Measurements from ENCODE around the gene TFF2. TPM values are rescaled to one million over a fixed set of nuclear protein-coding genes. Genes with fewer than 3 reads are reported as not detected.

Gene TFF2
- polyA plus RNA-seq, 1 of the 3 experiments (the other 2 are of a cell fraction): not detected

- H3K4me1 ChIP-seq (ENCODE audit: control insufficient read depth in 1 of 2, insufficient read depth in 2 of 2, low read depth in 1 of 2, low read length in 1 of 2): no peaks in the 10 kb centered on the region
- no peaks in the 10 kb centered on the region for H3K9me2 ChIP-seq
- H3K4me2 ChIP-seq: no peak overlapping the region
- H3F3A ChIP-seq (replicated peaks; ENCODE audit: insufficient read depth): no peaks in the 10 kb centered on the region
- CTCF ChIA-PET: no interaction called here
- no peaks in the 10 kb centered on the region for H3K79me2 ChIP-seq (ENCODE audit: insufficient read depth)
- TF ChIP-seq RCOR1 (IDR thresholded peaks at IDR 0.05; ENCODE audit: low read length): no peak
- TF ChIP-seq TAF1 (IDR thresholded peaks at IDR 0.05; ENCODE audit: borderline replicate concordance, low read depth, low read length): no peak
- H3K9me3 ChIP-seq: no peaks in the 10 kb centered on the region
- WGBS (ENCODE audit: low lambda C conversion rate): 61% methylated on average over 18 of the region's 24 CpGs
- DNase-seq: no peak
- H3K4me3 ChIP-seq (ENCODE audit: low read depth in 2 of 2, low read length in 1 of 2): no peak overlapping the region
- POLR2A ChIA-PET: no interaction called here
- H2AFZ ChIP-seq (ENCODE audit: low read depth): no peak overlapping the region
- no peaks in the 10 kb centered on the region for H3K27me3 ChIP-seq (ENCODE audit: insufficient read depth)
- H3K9ac ChIP-seq: no peak overlapping the region
- H4K20me1 ChIP-seq (ENCODE audit: insufficient read depth): no peaks in the 10 kb centered on the region
- H3K36me3 ChIP-seq (replicated peaks in 1 of 2; ENCODE audit: control insufficient read depth in 1 of 2, insufficient read depth in 2 of 2, low read length in 1 of 2): no peaks in the 10 kb centered on the region
- no peak overlapping the region for H3K27ac ChIP-seq (ENCODE audit: low read depth in 2 of 2, low read length in 1 of 2)
Observed at GRCh38 chr21:42377211-42377950, 26.6 kb upstream of the TFF2 start.

GRCh38 chr21:42376338-42376982, 25.7 kb upstream of the TFF2 start:
- H3K9ac ChIP-seq: no peak overlapping the region
- no peaks in the 10 kb centered on the region for H3K36me3 ChIP-seq (replicated peaks in 1 of 2; ENCODE audit: control insufficient read depth in 1 of 2, insufficient read depth in 2 of 2, low read length in 1 of 2)
- no peaks in the 10 kb centered on the region for H3K79me2 ChIP-seq (ENCODE audit: insufficient read depth)
- no peak overlapping the region for H2AFZ ChIP-seq (ENCODE audit: low read depth)
- H3K27ac ChIP-seq (ENCODE audit: low read depth in 2 of 2, low read length in 1 of 2): no peak overlapping the region
- no peaks in the 10 kb centered on the region for H3K27me3 ChIP-seq (ENCODE audit: insufficient read depth)
- H3F3A ChIP-seq (replicated peaks; ENCODE audit: insufficient read depth): no peaks in the 10 kb centered on the region
- no peak overlapping the region for H3K4me2 ChIP-seq
- no peaks in the 10 kb centered on the region for H3K9me2 ChIP-seq
- H3K4me1 ChIP-seq (ENCODE audit: control insufficient read depth in 1 of 2, insufficient read depth in 2 of 2, low read depth in 1 of 2, low read length in 1 of 2): no peaks in the 10 kb centered on the region
- no peaks in the 10 kb centered on the region for H3K9me3 ChIP-seq
- WGBS (ENCODE audit: low lambda C conversion rate): 54% methylated on average over 29 of the region's 32 CpGs
- DNase-seq: no peak
- H3K4me3 ChIP-seq (ENCODE audit: low read depth in 2 of 2, low read length in 1 of 2): no peak overlapping the region
- no peaks in the 10 kb centered on the region for H4K20me1 ChIP-seq (ENCODE audit: insufficient read depth)
- no peak for TF ChIP-seq ELF1 (IDR thresholded peaks at IDR 0.05)
- no peak for TF ChIP-seq TEAD4 (IDR thresholded peaks at IDR 0.05; ENCODE audit: borderline replicate concordance, insufficient read depth)
- no peak for TF ChIP-seq MXI1 (IDR thresholded peaks at IDR 0.05; ENCODE audit: low read depth, low read length)
- no peak for TF ChIP-seq MAX (IDR thresholded peaks at IDR 0.05; ENCODE audit: low read depth)
- TF ChIP-seq SMC3 (IDR thresholded peaks at IDR 0.05; ENCODE audit: low read depth, low read length): no peak
- TF ChIP-seq FOXJ3 (CRISPR knock-in tag; IDR thresholded peaks at IDR 0.05): no peak
- no peak for TF ChIP-seq POLR2AphosphoS5 (IDR thresholded peaks at IDR 0.05; ENCODE audit: low read depth, low read length)
- TF ChIP-seq GABPA (IDR thresholded peaks at IDR 0.05; ENCODE audit: low read depth): no peak
- no peak for TF ChIP-seq MEF2A (IDR thresholded peaks at IDR 0.05; ENCODE audit: borderline replicate concordance, low read depth)
- no peak for TF ChIP-seq REST (IDR thresholded peaks at IDR 0.05; ENCODE audit: low read depth, low read length)
- TF ChIP-seq TAF1 (IDR thresholded peaks at IDR 0.05; ENCODE audit: borderline replicate concordance, low read depth, low read length): no peak
- TF ChIP-seq GATA2 (CRISPR knock-in tag; IDR thresholded peaks at IDR 0.05): no peak
- TF ChIP-seq RCOR1 (IDR thresholded peaks at IDR 0.05; ENCODE audit: low read length): no peak
- TF ChIP-seq IRF3 (IDR thresholded peaks at IDR 0.05; ENCODE audit: low read depth, low read length): no peak
- no peak for TF ChIP-seq ZBTB33 (IDR thresholded peaks at IDR 0.05; ENCODE audit: borderline replicate concordance, low read depth)
- no peak for TF ChIP-seq CHD2 (IDR thresholded peaks at IDR 0.05; ENCODE audit: low read length, partially characterized antibody)
- POLR2A ChIA-PET: no interaction called here
- CTCF ChIA-PET: no interaction called here

All from SK-N-SH (cell line).